Effector memory CD4-positive, alpha-beta T cell (primary cell): ENCODE measurements around the gene TRPM8.

Source experiments
- DNase-seq, 3 donors: peaks; one replicate each; pipeline ENCODE4 v3.0.0-alpha.2; 2020
- H3K27ac ChIP-seq: 2 replicates; pipeline ENCODE4 v1.7.0; 2013; ENCODE audit warnings: mild to moderate bottlenecking, low read length, moderate library complexity; ENCODE audit not compliant: insufficient read depth, poor library complexity, severe bottlenecking
- H3K27me3 ChIP-seq: replicated peaks from 2 replicates; pipeline ENCODE4 v1.7.0; 2013; ENCODE audit warnings: mild to moderate bottlenecking, low read length; ENCODE audit not compliant: insufficient read depth, control insufficient read depth, poor library complexity, severe bottlenecking
- H3K36me3 ChIP-seq: 2 replicates; pipeline ENCODE4 v1.7.0; 2013; ENCODE audit warnings: mild to moderate bottlenecking, low read length, moderate library complexity; ENCODE audit not compliant: control insufficient read depth, insufficient read depth
- H3K4me1 ChIP-seq: 2 replicates; pipeline ENCODE4 v1.7.0; 2013; ENCODE audit warnings: low read length, mild to moderate bottlenecking; ENCODE audit not compliant: control insufficient read depth, insufficient read depth, poor library complexity, severe bottlenecking
- H3K4me3 ChIP-seq: 2 replicates; pipeline ENCODE4 v1.7.0; 2013; ENCODE audit warnings: low read length, low read depth, mild to moderate bottlenecking; ENCODE audit not compliant: insufficient read depth, poor library complexity, severe bottlenecking
- H3K9me3 ChIP-seq: 2 replicates; pipeline ENCODE4 v1.7.0; 2013; ENCODE audit warnings: mild to moderate bottlenecking, low read length, moderate library complexity; ENCODE audit not compliant: control insufficient read depth

The TRPM8 gene

GRCh38 chr2:233907627-233908026 lies 9.5 kb upstream of the TRPM8 start:
- H3K9me3 ChIP-seq: no peaks in the 10 kb centered on the region
- no peaks in the 10 kb centered on the region for H3K4me1 ChIP-seq
- H3K27me3 ChIP-seq: no peaks in the 10 kb centered on the region
- no peak overlapping the region for H3K27ac ChIP-seq
- H3K4me3 ChIP-seq: no peak overlapping the region
- DNase-seq: no peak
- no peaks in the 10 kb centered on the region for H3K36me3 ChIP-seq

DNA sequence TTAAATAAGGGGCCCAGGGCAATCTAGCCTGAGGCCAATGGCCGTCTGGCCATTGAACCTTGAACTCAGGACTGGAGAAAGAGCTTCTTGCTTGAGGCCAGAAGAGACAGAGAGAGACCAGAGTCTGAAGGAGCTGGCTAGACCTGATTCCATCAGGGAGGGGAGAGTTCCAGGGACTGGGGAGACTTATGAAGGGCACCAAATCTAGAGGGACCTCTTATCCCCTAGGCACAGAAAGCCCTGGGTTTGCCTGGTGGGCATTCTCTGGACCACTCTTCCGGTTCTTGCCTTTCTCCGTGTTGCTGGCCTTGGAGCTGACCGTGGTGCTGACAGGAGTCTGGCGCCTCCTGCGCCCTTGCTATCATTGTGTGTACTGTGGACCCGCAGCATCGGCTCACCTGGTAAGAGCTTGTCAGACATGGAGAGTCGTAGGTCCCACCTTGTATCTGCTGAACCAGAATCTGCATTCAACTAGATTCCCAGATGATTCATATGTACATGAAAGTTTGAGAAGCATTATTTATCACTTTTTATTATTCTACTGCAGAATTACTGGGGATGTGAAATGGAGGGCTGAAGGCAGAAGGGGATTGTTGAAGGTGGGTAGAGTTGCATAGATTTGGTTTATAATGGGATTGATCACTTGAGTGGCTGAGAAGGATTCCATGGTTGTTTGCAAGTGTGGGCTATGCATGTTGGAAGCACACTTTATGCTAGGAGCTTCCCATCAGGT lies 4.3 kb upstream of the TRPM8 start:
- no peaks in the 10 kb centered on the region for H3K27me3 ChIP-seq
- H3K4me3 ChIP-seq: no peak overlapping the region
- H3K4me1 ChIP-seq: no peaks in the 10 kb centered on the region
- no peaks in the 10 kb centered on the region for H3K9me3 ChIP-seq
- H3K27ac ChIP-seq: no peak overlapping the region
- no peaks in the 10 kb centered on the region for H3K36me3 ChIP-seq
- DNase-seq: no peak

DNA sequence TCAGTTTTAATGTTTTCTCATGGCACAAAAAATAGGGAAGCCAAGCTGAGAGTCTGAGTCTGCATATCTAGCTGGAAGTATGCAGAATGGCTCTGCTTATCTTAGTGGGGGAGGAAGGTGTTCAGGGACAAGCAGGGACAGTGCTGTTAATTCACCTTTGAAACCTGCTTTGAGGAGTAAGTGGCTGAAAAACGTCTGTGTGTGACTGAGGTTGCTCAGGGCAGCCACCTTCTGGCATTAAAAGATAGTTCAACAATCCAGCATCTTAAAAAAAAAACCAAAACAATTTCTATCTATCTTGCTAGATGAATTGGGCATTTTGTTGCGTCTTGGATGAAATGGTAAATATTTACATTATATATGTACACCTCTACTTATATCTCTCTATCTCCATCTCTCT lies 2.0 kb upstream of the TRPM8 start:
- H3K36me3 ChIP-seq: no peaks in the 10 kb centered on the region
- H3K27ac ChIP-seq: no peak overlapping the region
- H3K4me1 ChIP-seq: no peaks in the 10 kb centered on the region
- DNase-seq: no peak
- H3K9me3 ChIP-seq: no peaks in the 10 kb centered on the region
- no peak overlapping the region for H3K4me3 ChIP-seq
- H3K27me3 ChIP-seq: no peaks in the 10 kb centered on the region

GRCh38 chr2:233919319-233919718 lies 2.1 kb downstream of the TRPM8 start:
- no peak for DNase-seq
- no peak overlapping the region for H3K27ac ChIP-seq
- no peaks in the 10 kb centered on the region for H3K27me3 ChIP-seq
- H3K9me3 ChIP-seq: no peaks in the 10 kb centered on the region
- H3K36me3 ChIP-seq: no peaks in the 10 kb centered on the region
- no peak overlapping the region for H3K4me3 ChIP-seq
- no peaks in the 10 kb centered on the region for H3K4me1 ChIP-seq

- Histone ChIP-seq H3K27me3 (no peaks in the 10 kb centered on the region), H3K4me3 (no peak overlapping the region), H3K27ac (no peak overlapping the region), H3K36me3 (no peaks in the 10 kb centered on the region), H3K9me3 (no peaks in the 10 kb centered on the region), H3K4me1 (no peaks in the 10 kb centered on the region)
- DNase-seq: no peak
Observed at GRCh38 chr2:233919938-233920337, 2.8 kb downstream of the TRPM8 start.

- H3K36me3 ChIP-seq: no peaks in the 10 kb centered on the region
- H3K4me1 ChIP-seq: no peaks in the 10 kb centered on the region
- no peaks in the 10 kb centered on the region for H3K27me3 ChIP-seq
- no peak overlapping the region for H3K4me3 ChIP-seq
- H3K27ac ChIP-seq: no peak overlapping the region
- no peaks in the 10 kb centered on the region for H3K9me3 ChIP-seq
- no peak for DNase-seq
Observed at GRCh38 chr2:233922471-233922870, 5.3 kb downstream of the TRPM8 start.

DNA sequence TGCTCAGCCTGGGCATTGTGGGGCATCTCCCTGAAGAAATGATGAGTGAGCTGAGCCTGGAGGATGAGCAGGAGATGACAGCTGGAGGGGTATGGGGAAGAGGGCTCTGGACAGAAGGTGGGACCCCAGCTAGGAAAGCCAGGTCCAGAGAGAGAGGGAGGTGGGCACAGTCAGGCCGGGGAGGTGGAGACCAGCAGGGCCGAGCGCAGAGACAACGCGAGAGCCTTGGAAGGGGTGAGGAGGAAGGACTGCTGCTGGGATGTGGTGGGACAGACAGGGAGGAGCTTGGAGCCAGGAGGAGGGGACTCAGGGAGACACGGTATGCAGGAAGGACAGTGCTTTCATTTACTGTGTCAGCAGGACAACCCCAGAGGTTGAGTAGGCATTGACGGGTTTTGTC lies 8.2 kb downstream of the TRPM8 start:
- Histone ChIP-seq H3K27ac (no peak overlapping the region), H3K9me3 (no peaks in the 10 kb centered on the region), H3K27me3 (no peaks in the 10 kb centered on the region), H3K36me3 (no peaks in the 10 kb centered on the region), H3K4me3 (no peak overlapping the region), H3K4me1 (no peaks in the 10 kb centered on the region)
- no peak for DNase-seq

GRCh38 chr2:233926806-233927205 lies 9.6 kb downstream of the TRPM8 start:
- Histone ChIP-seq H3K27ac (no peak overlapping the region), H3K9me3 (no peaks in the 10 kb centered on the region), H3K4me1 (no peaks in the 10 kb centered on the region), H3K4me3 (no peak overlapping the region), H3K27me3 (no peaks in the 10 kb centered on the region), H3K36me3 (no peaks in the 10 kb centered on the region)
- no peak for DNase-seq

DNA sequence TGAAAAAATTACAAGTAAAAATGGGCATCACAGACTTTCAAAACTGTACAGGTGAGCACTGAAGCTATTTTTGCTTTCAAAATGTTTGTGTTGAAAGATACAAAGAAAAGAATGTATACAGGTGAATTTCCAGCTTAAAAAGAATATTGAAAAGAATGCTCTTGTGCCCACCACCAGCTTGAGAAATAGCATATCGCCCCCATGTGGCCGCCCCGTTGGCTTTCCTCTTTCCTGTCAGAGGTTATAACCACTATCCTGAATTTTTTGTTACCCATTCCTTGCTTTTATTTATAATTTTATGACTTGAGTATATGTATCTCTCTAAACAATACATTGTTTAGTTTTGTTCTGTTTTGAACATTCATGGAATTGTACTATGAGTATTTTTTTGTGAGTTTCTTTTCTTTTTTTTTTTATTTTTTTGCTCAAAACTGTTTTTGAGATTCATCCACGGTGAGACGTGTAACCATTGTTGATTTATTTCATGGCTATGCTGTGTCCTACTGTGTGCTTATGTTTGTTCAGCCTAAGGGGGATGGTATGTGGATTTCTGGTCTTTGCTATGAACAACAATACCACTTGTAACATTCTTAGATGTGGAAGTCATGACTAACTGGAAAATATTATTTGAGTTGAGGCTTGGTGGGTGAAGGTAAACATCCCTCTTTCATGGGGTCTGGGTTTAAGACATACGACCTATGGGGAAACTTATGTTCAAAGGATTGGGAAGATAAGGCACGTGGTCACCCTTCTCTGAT lies 11.6 kb downstream of the TRPM8 start:
- H3K36me3 ChIP-seq: no peaks in the 10 kb centered on the region
- H3K4me1 ChIP-seq: no peaks in the 10 kb centered on the region
- H3K4me3 ChIP-seq: no peak overlapping the region
- DNase-seq: no peak
- no peak overlapping the region for H3K27ac ChIP-seq
- H3K9me3 ChIP-seq: no peaks in the 10 kb centered on the region
- peaks cover 4% of the 10 kb centered on the region for H3K27me3 ChIP-seq

GRCh38 chr2:233929352-233930022 lies 12.3 kb downstream of the TRPM8 start:
- no peak for DNase-seq
- no peak overlapping the region for H3K4me3 ChIP-seq
- H3K27ac ChIP-seq: no peak overlapping the region
- H3K4me1 ChIP-seq: no peaks in the 10 kb centered on the region
- no peaks in the 10 kb centered on the region for H3K36me3 ChIP-seq
- no peaks in the 10 kb centered on the region for H3K9me3 ChIP-seq
- H3K27me3 ChIP-seq: peaks cover 4% of the 10 kb centered on the region
